ENCODE measurements around the gene SPSB3.

The SPSB3 gene

GRCh38 chr16:1788095-1788707, 5.8 kb upstream of the SPSB3 start:
- DNase-seq = no peak

- DNase-seq = no peak
These were observed 5.1 kb upstream of the SPSB3 start for GRCh38 chr16:1787322-1788094.

DNA sequence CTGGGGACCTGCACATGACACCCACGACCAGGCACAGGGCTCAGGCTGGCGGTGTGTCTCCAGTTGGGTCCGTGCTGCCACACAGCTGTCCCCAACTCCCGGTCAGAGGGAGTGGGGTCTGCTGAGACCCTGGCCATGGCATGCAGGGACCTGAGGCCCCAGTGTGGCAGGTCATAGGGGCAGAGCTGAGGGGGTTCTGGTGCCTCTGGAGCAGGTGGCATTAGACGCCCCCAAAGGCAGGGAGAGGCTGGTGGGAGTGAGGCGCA, 4.6 kb upstream of the SPSB3 start:
- DNase-seq = no peak

DNA sequence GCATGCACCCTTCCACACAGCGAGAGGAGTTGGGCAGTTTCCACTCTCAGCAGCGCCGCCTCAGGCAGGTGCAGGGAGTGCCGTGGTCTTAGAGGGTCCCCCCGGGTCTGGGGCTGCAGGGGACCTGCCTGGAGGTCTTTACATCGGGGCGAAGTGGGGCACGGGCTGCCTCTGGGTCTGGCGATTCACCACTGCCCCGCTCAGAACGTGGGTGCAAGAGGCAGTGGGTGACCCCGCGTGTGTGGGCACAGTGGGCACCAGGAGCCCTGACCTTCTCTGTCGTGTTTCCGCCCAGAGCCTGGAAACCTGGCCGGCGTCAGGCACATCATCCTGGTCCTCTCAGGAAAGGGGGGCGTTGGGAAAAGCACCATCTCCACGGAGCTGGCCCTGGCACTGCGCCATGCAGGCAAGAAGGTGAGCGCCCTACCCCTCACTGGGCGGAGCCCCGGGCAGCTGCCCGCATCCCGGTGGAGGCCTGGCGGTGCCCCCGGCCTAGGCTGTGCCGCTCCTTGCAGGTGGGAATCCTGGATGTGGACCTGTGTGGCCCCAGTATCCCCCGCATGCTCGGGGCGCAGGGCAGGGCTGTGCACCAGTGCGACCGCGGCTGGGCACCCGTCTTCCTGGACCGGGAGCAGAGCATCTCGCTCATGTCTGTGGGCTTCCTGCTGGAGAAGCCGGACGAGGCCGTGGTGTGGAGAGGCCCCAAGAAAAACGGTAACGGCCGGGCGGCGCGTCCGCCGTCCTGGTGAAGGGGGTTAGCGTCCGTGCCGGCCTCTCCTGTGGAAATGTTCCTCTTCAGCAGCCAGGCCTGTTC, 4.1 kb upstream of the SPSB3 start:
- DNase-seq = no peak

DNA sequence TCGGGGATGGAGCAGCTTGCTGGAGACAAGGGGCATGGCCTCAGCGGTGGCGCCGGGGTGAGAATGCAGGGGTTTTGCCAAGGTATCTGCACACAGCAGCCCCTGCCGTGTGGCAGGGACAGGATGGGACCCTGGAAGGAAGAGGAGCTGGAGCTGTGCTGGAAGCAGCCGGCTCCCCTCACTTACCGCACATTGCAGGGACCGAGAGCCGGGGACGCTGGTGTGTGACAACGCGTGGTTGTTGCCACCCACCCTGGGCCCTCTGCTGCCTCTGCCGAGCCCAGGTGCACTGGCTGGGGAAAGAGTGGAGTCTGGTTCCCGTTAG, 3.4 kb upstream of the SPSB3 start:
- DNase-seq = no peak

DNA sequence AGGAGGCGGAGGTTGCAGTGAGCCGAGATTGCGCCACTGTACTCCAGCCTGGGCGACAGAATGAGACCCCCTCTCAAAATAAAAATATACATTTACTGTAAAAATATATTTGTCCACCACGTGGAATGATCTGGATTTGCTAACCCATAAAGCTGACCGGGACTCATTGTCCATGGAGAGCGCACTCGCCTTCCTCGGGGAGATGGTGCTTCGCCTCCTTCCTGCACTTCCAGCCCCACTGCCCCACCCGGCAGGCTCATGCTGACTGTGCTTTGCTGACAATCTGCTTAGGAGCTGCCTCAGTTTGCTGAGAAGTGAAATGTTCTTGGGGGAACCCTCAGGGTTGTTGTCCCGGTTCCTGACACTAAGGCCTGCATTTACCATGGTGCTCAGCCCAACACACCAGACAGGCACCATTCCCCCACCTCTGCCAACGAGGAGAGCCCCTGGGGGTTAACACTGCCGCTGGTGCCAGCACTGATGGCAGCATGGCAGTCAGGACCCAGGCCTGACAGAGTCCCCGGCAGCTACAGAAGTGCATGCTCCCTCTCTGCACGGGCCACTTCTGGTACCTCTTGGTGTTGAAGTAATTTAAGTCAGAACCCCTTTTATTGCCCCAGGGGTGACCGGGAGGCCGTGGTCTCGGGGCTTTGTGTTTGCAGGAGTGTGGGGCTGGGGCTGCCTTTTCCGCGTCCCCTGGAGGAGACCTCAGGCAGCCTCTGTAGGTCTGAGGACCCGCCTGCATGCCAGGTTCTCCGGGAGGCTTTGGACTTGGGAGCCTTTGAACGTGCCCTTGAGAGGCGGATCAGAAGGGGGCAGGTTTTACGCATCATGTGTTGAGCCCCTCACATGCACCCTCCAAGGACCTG, 2.8 kb upstream of the SPSB3 start:
- no peak for DNase-seq

DNA sequence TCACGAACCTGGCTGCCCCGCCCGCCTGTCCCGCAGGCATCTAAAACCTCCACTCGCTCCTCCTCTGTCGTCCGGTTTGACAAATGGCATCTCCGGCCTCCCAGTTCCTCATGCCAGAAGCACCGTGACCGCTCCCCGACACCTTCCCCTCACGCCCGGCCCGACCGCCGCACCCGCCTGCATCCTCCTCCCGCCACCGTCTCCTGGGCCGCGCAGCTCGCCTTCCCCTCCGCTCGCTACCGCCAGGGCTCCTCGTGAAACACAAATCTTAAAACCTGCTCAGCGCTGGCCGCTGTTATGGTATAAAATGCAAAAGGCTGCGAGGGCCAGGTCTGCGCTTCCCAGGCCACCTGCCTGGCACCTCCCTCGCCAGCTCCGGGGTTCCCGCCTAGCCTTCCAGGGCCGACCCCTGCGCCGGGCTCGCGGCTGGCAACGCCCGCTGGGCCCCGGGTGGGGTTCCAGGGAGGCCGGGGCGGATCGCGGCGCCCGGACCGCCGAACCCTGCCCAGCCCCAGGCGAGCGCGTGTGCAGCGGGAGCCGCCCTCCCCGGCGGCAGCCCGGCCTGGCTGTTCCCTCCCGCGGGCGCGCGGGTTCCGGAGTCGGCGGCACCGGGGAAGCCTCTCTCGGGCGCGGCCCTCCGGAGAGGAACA, 488 bp downstream of the SPSB3 start:
- DNase-seq = no peak

- no peak for DNase-seq
These were observed 1.1 kb downstream of the SPSB3 start for GRCh38 chr16:1781254-1781653.

GRCh38 chr16:1780677-1781072, 1.7 kb downstream of the SPSB3 start:
- no peak for DNase-seq

- no peak for DNase-seq
These were observed 2.4 kb downstream of the SPSB3 start for GRCh38 chr16:1779741-1780676.

GRCh38 chr16:1779234-1779701, 3.1 kb downstream of the SPSB3 start:
- no peak for DNase-seq

GRCh38 chr16:1778200-1779179, 3.9 kb downstream of the SPSB3 start:
- DNase-seq = no peak

- DNase-seq = no peak
These were observed 4.8 kb downstream of the SPSB3 start for GRCh38 chr16:1777375-1778199.

DNA sequence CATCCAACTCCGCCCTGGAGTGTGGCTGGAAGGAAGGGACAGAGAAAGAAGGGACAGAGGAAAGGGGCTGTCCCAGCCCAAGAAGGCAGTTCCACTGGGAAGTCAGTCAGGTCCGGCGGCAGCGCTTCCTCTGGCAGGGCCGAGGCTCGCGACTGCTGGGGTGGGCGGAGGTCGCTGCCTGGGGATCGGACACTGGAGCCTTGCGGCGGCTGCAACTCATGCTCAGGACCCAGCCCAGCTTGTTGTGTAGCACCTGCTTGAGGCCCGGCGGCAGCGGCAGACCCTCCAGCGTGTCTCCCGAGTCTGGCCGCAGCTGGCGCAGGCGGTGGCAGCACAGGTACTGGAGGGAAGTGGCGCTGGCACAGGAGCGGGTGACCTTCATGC, 5.4 kb downstream of the SPSB3 start:
- no peak for DNase-seq

GRCh38 chr16:1776672-1776955, 5.8 kb downstream of the SPSB3 start:
- DNase-seq = no peak

DNA sequence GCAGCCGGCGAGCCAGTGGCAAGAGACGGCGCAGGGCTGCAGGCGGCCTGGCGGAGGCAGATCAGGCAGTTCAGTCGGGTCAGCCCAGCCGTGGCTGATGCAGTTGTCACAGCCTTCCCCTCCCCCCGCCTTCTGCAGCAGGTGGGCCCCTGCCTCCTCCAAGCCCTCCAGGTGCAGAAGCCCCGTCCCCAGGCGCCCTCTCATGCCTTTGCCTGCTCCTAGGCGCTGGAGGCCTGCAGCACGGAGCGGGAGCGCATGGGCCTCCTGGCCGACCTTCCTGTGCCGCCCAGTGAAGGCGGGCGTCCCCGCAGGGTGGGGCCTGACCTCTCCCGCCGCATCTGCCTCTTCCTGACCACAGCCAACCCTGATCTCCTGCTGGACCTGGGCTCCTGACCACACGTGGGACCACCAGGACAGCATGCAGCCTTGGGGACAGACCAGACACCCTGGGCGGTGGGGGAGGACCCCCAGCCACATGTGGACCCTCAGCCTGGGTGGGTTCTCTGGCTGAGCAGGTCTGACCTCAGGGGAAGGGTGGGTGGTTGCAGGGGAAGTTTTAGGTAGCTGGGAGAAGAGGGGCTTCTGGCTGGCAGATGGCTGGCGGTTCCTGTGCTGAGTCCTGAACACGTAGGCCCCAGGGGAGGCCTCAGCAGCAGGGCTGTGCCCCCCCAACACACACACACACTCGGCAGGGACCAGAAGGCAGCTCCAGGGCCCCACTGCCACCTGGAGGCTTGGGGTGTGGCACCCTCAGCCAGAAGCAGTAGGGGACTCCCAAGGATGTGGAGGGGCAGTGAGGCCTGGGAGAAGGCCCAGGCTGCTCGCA, 6.3 kb downstream of the SPSB3 start:
- peak; percentile 74 for DNase-seq

GRCh38 chr16:1775006-1775845, 7.1 kb downstream of the SPSB3 start:
- no peak for DNase-seq

GRCh38 chr16:1774448-1774780, 8.0 kb downstream of the SPSB3 start:
- DNase-seq = no peak
